ENCODE results near the gene KDM5C.

The KDM5C gene

DNA sequence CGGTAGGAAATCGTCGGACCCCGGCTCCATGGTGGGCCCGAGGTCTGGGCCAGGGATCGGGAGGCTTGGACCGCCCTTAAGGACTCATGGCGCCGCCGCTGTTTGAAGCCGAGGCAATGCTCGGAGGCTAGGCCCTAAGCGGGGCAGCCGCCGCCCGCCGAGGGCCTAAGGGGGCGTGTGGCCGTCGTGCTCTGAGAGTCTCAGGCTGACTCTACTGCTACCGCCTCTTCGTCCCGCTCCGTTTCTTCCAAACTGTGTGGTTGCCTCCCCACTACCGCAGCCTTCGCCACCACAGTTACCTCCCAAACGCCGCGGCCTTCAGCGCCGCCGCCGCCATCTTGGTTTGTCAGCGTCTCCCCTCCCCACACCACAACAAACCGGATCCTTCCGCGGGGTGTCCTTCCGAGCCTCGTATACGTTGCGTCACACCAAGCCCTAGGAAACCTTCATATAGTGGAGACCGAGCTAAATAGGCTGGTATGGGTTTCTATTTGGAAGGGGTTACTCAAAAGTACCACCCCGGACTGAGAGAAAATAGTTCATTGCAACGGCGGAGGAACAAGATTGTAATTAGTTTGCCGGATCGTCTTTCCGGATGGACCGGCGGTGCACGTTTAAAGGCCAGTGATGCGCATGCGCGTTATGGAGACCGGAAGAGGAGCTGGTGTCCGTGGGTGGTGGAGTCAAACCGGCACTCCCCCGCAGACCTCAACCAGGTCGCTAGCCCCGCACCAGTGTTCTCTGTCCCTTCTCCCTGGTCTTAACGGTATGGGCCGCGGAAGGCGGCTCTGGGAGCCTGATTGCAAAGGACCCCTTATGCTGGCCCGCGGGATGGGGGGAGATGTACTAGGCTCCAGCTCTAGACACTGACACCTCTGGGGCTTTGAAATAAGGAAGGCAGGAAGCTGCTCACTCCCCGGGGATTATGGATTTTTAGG is at the start of gene KDM5C:
Gene KDM5C (minus strand): TSS at position 348 of the 938 bp plus-strand sequence. CDS start 318 bp downstream, at position 30.
- H3K4me3 ChIP-seq (replicated peaks; ENCODE audit: low read depth, low read length), result peak within 1 kb of the TSS; percentile 79
- DNase-seq (ENCODE audit: low read depth), result peak; percentile 93
- TF ChIP-seq, protein P1, sequence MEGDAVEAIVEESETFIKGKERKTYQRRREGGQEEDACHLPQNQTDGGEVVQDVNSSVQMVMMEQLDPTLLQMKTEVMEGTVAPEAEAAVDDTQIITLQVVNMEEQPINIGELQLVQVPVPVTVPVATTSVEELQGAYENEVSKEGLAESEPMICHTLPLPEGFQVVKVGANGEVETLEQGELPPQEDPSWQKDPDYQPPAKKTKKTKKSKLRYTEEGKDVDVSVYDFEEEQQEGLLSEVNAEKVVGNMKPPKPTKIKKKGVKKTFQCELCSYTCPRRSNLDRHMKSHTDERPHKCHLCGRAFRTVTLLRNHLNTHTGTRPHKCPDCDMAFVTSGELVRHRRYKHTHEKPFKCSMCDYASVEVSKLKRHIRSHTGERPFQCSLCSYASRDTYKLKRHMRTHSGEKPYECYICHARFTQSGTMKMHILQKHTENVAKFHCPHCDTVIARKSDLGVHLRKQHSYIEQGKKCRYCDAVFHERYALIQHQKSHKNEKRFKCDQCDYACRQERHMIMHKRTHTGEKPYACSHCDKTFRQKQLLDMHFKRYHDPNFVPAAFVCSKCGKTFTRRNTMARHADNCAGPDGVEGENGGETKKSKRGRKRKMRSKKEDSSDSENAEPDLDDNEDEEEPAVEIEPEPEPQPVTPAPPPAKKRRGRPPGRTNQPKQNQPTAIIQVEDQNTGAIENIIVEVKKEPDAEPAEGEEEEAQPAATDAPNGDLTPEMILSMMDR (IDR thresholded peaks at IDR 0.05; ENCODE audit: low read length, missing control alignments), result no peak

- DNase-seq (ENCODE audit: low read depth), result no peak
- TF ChIP-seq, protein P1 (IDR thresholded peaks at IDR 0.05; ENCODE audit: low read length, missing control alignments), result no peak
Observed at GRCh38 chrX:53272808-53273337, 47.9 kb upstream of the KDM5C start.

DNA sequence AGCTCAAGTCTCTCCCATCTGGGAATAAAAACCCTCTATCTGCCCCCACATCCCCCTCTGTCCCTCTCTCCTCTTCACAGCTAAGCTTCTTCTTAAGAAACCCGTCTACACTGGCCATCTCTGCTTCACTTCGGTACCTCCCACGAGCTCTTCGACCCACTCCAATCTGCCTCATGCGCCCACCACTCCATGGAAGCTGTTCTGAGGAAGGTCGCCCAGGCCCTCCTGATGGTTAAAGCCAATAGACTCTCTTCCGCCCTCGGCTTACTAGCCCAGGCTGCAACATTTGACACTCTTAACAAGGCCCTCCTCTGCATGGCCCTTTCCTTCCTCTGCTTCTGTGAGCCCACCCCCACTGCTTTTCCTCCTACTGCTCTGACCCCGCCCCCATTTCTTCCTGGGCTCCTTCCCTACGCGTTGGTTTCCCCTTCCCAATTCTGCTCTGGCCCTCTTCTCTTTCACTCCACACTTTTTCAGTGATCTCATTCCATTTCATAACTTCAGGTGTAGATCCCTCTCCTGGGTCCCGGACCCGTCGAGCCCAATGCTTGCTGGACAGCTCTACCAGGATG is 44.6 kb upstream of the KDM5C start:
- TF ChIP-seq, protein P1 (IDR thresholded peaks at IDR 0.05; ENCODE audit: low read length, missing control alignments), result no peak
- no peak for DNase-seq (ENCODE audit: low read depth)
- H3K4me3 ChIP-seq (replicated peaks; ENCODE audit: low read depth, low read length), result no peak overlapping the region

More at GRCh38 chrX:53272808-53273337, 47.9 kb upstream of the KDM5C start:
- H3K4me3 ChIP-seq (replicated peaks; ENCODE audit: low read depth, low read length), result no peak overlapping the region

DNA sequence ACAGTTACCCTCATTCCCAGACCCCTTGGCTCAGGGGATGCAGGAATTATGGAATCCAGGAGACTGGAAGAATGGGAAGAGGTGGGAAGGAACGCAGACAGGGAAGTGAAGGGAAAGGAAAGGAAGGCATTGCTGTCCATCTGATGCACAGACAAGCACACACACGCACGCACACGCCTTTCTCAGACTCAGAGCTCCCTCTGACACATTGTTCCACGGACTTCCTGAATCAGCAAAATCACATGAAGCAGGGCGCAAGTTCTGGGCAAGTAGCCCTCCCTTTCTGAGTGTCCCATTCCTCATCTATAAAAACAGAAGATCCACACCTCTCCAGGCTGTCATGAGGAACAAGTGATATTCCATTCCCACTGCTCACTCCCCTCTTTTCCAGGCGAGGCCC is 43.2 kb upstream of the KDM5C start:
- TF ChIP-seq, protein P1 (IDR thresholded peaks at IDR 0.05; ENCODE audit: low read length, missing control alignments), result no peak
- DNase-seq (ENCODE audit: low read depth), result no peak
- no peak overlapping the region for H3K4me3 ChIP-seq (replicated peaks; ENCODE audit: low read depth, low read length)

DNA sequence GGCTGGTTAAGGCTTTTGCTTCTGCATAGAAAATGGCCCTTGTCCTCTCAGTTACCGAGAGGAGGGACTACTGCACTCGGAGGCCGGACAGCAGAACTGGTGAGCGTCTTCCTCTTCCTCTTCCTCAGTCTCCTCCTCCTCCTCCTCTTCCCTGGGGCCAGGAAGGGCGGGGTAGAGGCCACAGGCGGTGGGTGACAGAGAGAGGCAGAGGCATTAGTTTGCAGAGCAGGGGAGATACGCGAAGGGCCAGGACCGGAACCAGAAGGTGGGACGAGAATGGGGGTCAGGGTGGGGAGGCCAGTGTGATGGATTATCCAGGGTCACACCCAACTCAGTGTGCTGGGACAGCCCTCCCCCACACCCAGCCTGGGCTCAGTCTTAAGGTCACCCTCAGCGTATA is 41.9 kb upstream of the KDM5C start:
- TF ChIP-seq, protein P1 (IDR thresholded peaks at IDR 0.05; ENCODE audit: low read length, missing control alignments), result no peak
- DNase-seq (ENCODE audit: low read depth), result no peak
- no peak overlapping the region for H3K4me3 ChIP-seq (replicated peaks; ENCODE audit: low read depth, low read length)

GRCh38 chrX:53265771-53266574 is 41.0 kb upstream of the KDM5C start:
- no peak overlapping the region for H3K4me3 ChIP-seq (replicated peaks; ENCODE audit: low read depth, low read length)
- TF ChIP-seq, protein P1 (IDR thresholded peaks at IDR 0.05; ENCODE audit: low read length, missing control alignments), result no peak
- DNase-seq (ENCODE audit: low read depth), result peak; percentile 75
